IMR-90 (cell line): ENCODE results near the gene NPPC. TPM values are rescaled to one million over a fixed set of nuclear protein-coding genes. Genes with fewer than 3 reads are reported as not detected.

Experiments
- ATAC-seq: fragments of 200-7000 bp; cut with Tn5 transposase; 2 replicates; pipeline ENCODE4 v1.9.1; 2020; ENCODE audit warnings: low read depth, mild to moderate bottlenecking, moderate library complexity
- Bru-seq: library from RNA; stranded (reverse); fragments of 400-500 nt; gene quantifications from one replicate; lab custom pipeline; 2021; lab: Mats Ljungman, UMichigan
- BruChase-seq, 2 experiments: library from RNA; stranded (reverse); fragments of 400-500 nt; gene quantifications; one replicate each; lab custom pipeline; 2021; lab: Mats Ljungman, UMichigan
- BruUV-seq: library from RNA; stranded (reverse); fragments of 400-500 nt; replicated peaks from 2 replicates; lab custom pipeline; 2021; lab: Mats Ljungman, UMichigan
- CTCF ChIA-PET: fragments of 300-600 bp; formaldehyde crosslinking; extraction: SDS; loops from one replicate; lab custom pipeline; 2021; ENCODE audit warnings: antibody characterized with exemption; lab: Yijun Ruan, JAX
- POLR2A ChIA-PET: fragments of 300-600 bp; sonication (Branson Sonifier 250); formaldehyde crosslinking; loops from one replicate; lab custom pipeline; 2022; ENCODE audit warnings: antibody characterized with exemption; ENCODE audit not compliant: unreplicated experiment; lab: Charles Lee
- DNase-seq: peaks from one replicate; pipeline ENCODE4 v3.0.0; 2013
- H2AFZ ChIP-seq: replicated peaks from 2 replicates; pipeline ENCODE3; 2013; ENCODE audit warnings: low read length, mild to moderate bottlenecking; ENCODE audit not compliant: poor library complexity
- H2AK5ac ChIP-seq: 2 replicates; pipeline ENCODE4 v1.6.1; 2013; ENCODE audit warnings: low read depth, low read length, inconsistent platforms
- H2AK9ac ChIP-seq: replicated peaks from 2 replicates; pipeline ENCODE3; 2013; ENCODE audit warnings: mild to moderate bottlenecking, low read depth, low read length, moderate library complexity; ENCODE audit not compliant: poor library complexity
- H2BK120ac ChIP-seq: 2 replicates; pipeline ENCODE4 v1.6.1; 2013; ENCODE audit warnings: low read depth, low read length, inconsistent platforms
- H2BK15ac ChIP-seq: 3 replicates; pipeline ENCODE4 v1.6.1; 2013; ENCODE audit warnings: low read depth, low read length, inconsistent platforms
- H2BK20ac ChIP-seq: 2 replicates; pipeline ENCODE4 v1.6.1; 2013; ENCODE audit warnings: low read depth, mild to moderate bottlenecking, inconsistent platforms, low read length, moderate library complexity
- H2BK5ac ChIP-seq: 2 replicates; pipeline ENCODE4 v1.6.1; 2013; ENCODE audit warnings: mild to moderate bottlenecking, low read depth, low read length, inconsistent platforms; ENCODE audit not compliant: poor library complexity, severe bottlenecking
- H3K14ac ChIP-seq: replicated peaks from 2 replicates; pipeline ENCODE4 v1.6.1; 2013; ENCODE audit warnings: low read depth, low read length, inconsistent platforms
- H3K18ac ChIP-seq: 2 replicates; pipeline ENCODE4 v1.6.1; 2013; ENCODE audit warnings: low read depth, low read length, control low read depth
- H3K23ac ChIP-seq: 2 replicates; pipeline ENCODE4 v1.6.1; 2013; ENCODE audit warnings: low read depth, low read length, inconsistent platforms
- H3K27ac ChIP-seq: 2 replicates; pipeline ENCODE4 v1.5.1; 2013; ENCODE audit warnings: mild to moderate bottlenecking, control low read depth, low read length; ENCODE audit not compliant: insufficient read depth
- H3K27me3 ChIP-seq: 2 replicates; pipeline ENCODE4 v1.6.1; 2013; ENCODE audit warnings: low read length; ENCODE audit not compliant: control insufficient read depth, insufficient read depth
- H3K36me3 ChIP-seq: 2 replicates; pipeline ENCODE4 v1.6.1; 2013; ENCODE audit warnings: low read length, mixed read lengths; ENCODE audit not compliant: control insufficient read depth, insufficient read depth
- H3K4ac ChIP-seq: 2 replicates; pipeline ENCODE4 v1.6.1; 2013; ENCODE audit warnings: low read depth, low read length, inconsistent platforms
- H3K4me1 ChIP-seq: 2 replicates; pipeline ENCODE4 v1.6.1; 2013; ENCODE audit warnings: low read length, mixed read lengths; ENCODE audit not compliant: control insufficient read depth, insufficient read depth
- H3K4me2 ChIP-seq: 2 replicates; pipeline ENCODE4 v1.6.1; 2013; ENCODE audit warnings: low read depth, mild to moderate bottlenecking, control low read depth, low read length, moderate library complexity
- H3K4me3 ChIP-seq: 2 replicates; pipeline ENCODE4 v1.5.1; 2013; ENCODE audit warnings: low read depth, mild to moderate bottlenecking, control low read depth, low read length, moderate library complexity; ENCODE audit not compliant: insufficient read depth
- H3K56ac ChIP-seq: 2 replicates; pipeline ENCODE4 v1.6.1; 2013; ENCODE audit warnings: low read length, inconsistent platforms; ENCODE audit not compliant: insufficient read depth; ENCODE audit errors: extremely low read depth
- H3K79me1 ChIP-seq, 2 experiments: 2 replicates each; pipeline ENCODE4 v1.6.1; 2013; ENCODE audit warnings: low read length in 2 of 2, inconsistent platforms in 1 of 2, low read depth in 1 of 2
- H3K9ac ChIP-seq: 2 replicates; pipeline ENCODE4 v1.6.1; 2013; ENCODE audit warnings: low read depth, low read length, control low read depth
- H3K9me1 ChIP-seq: 2 replicates; pipeline ENCODE4 v1.6.1; 2013; ENCODE audit warnings: low read length, inconsistent platforms; ENCODE audit not compliant: insufficient read depth
- H3K9me3 ChIP-seq: 2 replicates; pipeline ENCODE4 v1.6.1; 2013; ENCODE audit warnings: low read length; ENCODE audit not compliant: control insufficient read depth, insufficient read depth
- H4K20me1 ChIP-seq: 2 replicates; pipeline ENCODE4 v1.6.1; 2013; ENCODE audit warnings: low read length, inconsistent platforms; ENCODE audit not compliant: insufficient read depth
- H4K5ac ChIP-seq: 2 replicates; pipeline ENCODE4 v1.6.1; 2013; ENCODE audit warnings: mild to moderate bottlenecking, low read depth, low read length, control low read depth
- H4K8ac ChIP-seq, 2 experiments: 2 replicates each; pipeline ENCODE4 v1.6.1; 2013; ENCODE audit warnings: low read depth in 2 of 2, low read length in 2 of 2, control low read depth in 1 of 2, inconsistent platforms in 1 of 2
- H4K91ac ChIP-seq: 2 replicates; pipeline ENCODE4 v1.6.1; 2013; ENCODE audit warnings: low read depth, low read length, inconsistent platforms; ENCODE audit not compliant: insufficient read depth
- CEBPB ChIP-seq: IDR thresholded peaks from 2 replicates; pipeline ENCODE4 v1.6.1; 2012; ENCODE audit warnings: low read depth, low read length, improper control_type of control experiment
- CHD1 ChIP-seq: IDR thresholded peaks from 2 replicates; pipeline ENCODE4 v1.6.1; 2012; ENCODE audit warnings: low read depth, low read length, improper control_type of control experiment
- ELK1 ChIP-seq: fragments of 150-350 bp; IDR thresholded peaks from 2 replicates; pipeline ENCODE4 v1.6.1; 2016; ENCODE audit warnings: low read depth, mild to moderate bottlenecking, low read length, moderate library complexity, borderline replicate concordance
- MAFK ChIP-seq: IDR thresholded peaks from 2 replicates; pipeline ENCODE4 v1.6.1; 2012; ENCODE audit warnings: low read depth, low read length, improper control_type of control experiment
- MAZ ChIP-seq: IDR thresholded peaks from 2 replicates; pipeline ENCODE4 v1.6.1; 2012; ENCODE audit warnings: low read depth, mild to moderate bottlenecking, low read length, improper control_type of control experiment, moderate library complexity, borderline replicate concordance
- MXI1 ChIP-seq: IDR thresholded peaks from 2 replicates; pipeline ENCODE4 v1.6.1; 2012; ENCODE audit warnings: low read depth, mild to moderate bottlenecking, low read length, moderate library complexity, borderline replicate concordance
- NFE2L2 ChIP-seq: fragments of 150-350 bp; IDR thresholded peaks from 2 replicates; pipeline ENCODE4 v1.6.1; 2016; ENCODE audit warnings: low read depth, mild to moderate bottlenecking, low read length
- RAD21 ChIP-seq: IDR thresholded peaks from 2 replicates; pipeline ENCODE4 v1.6.1; 2012; ENCODE audit warnings: low read length, improper control_type of control experiment
- RCOR1 ChIP-seq: IDR thresholded peaks from 2 replicates; pipeline ENCODE4 v1.6.1; 2012; ENCODE audit warnings: mild to moderate bottlenecking, low read length, improper control_type of control experiment; ENCODE audit not compliant: insufficient replicate concordance
- RFX5 ChIP-seq: IDR thresholded peaks from 2 replicates; pipeline ENCODE4 v1.8.0; 2012; ENCODE audit warnings: low read depth, mild to moderate bottlenecking, low read length, moderate library complexity
- SMC3 ChIP-seq: fragments of 150-350 bp; IDR thresholded peaks from 2 replicates; pipeline ENCODE4 v1.6.1; 2016; ENCODE audit warnings: low read depth, mild to moderate bottlenecking, antibody characterized with exemption, low read length, moderate library complexity
- WGBS, 2 experiments: methylation state at CpG; one replicate each; pipeline versions ENCODE4 v1.1.5 to v1.1.7; 2013; ENCODE audit warnings: missing lambda C conversion rate in 2 of 2; ENCODE audit not compliant: insufficient read length in 1 of 2; ENCODE audit errors: extremely low coverage in 2 of 2; 5-methylcytosine and 5-hydroxymethylcytosine counted together
- dilution Hi-C: fragments of 300-500 bp; cut with HindIII; formaldehyde crosslinking; loops from one replicate; pipeline ENCODE4 v1.14.3; 2018; ENCODE audit warnings: low sequenced_read_pairs; ENCODE audit not compliant: unreplicated experiment
- in situ Hi-C: fragments of 300-500 bp; cut with MboI; formaldehyde crosslinking; loops from 3 replicates; pipeline ENCODE4 v1.14.3; 2019; ENCODE audit warnings: low sequenced_read_pairs, inconsistent platforms, mixed read lengths
- intact Hi-C: fragments of 100-400 bp; cut with micrococcal nuclease; formaldehyde crosslinking; loops from 2 replicates; pipeline ENCODE4 v1.10.0; 2022
- long read RNA-seq: library from polyadenylated mRNA; unstranded; transcript quantifications from one replicate; pipeline ENCODE4 v2.0.0, GENCODE V29; 2021; ENCODE audit not compliant: unreplicated experiment
- polyA plus RNA-seq, 3 experiments: library from polyadenylated mRNA; depleted of rRNA; stranded (reverse); fragments of >200 nt; gene quantifications; 2 replicates each; pipeline ENCODE4 v1.2.3, GENCODE V29; 2012; ENCODE audit warnings: low replicate concordance in 1 of 3
- total RNA-seq: library from RNA; depleted of rRNA; stranded (reverse); fragments of >200 nt; gene quantifications from 2 replicates; pipeline ENCODE4 v1.2.3, GENCODE V29; 2012; rRNA removed
- TF ChIP-seq, protein P1 (sequence below): fragments of 150-350 bp; IDR thresholded peaks from 2 replicates; pipeline ENCODE4 v1.6.1; 2017; ENCODE audit warnings: mild to moderate bottlenecking, antibody characterized with exemption, low read length, low read depth
- TF ChIP-seq, protein P2 (sequence below): conservative IDR thresholded peaks from 2 replicates; pipeline ENCODE4 v1.5.1; 2012; ENCODE audit warnings: mild to moderate bottlenecking, low read depth, low read length, improper control_type of control experiment

NPPC gene, protein sequence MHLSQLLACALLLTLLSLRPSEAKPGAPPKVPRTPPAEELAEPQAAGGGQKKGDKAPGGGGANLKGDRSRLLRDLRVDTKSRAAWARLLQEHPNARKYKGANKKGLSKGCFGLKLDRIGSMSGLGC
- total RNA-seq: 0.28 and 0.36 TPM in 2 replicates
- 0.22 and 0.55 TPM in 2 replicates for polyA plus RNA-seq (2012; rRNA removed)
- polyA plus RNA-seq (2012; cell fraction: cytosol; rRNA removed): 0.24 and 0.70 TPM in 2 replicates
- polyA plus RNA-seq (2012; cell fraction: nucleus; rRNA removed; ENCODE audit: low replicate concordance): 0.22 and 0.58 TPM in 2 replicates
- not detected for Bru-seq, nascent RNA
- not detected for BruChase-seq, experiment 1, labeled RNA remaining after a 6-hour chase
- not detected for BruChase-seq, experiment 2, labeled RNA remaining after a 2-hour chase
- long read RNA-seq: 0 reads

GRCh38 chr2:231926180-231926741, at the start of gene NPPC:
Gene NPPC (minus strand): TSS chr2:231926396. CDS start chr2:231926249, 147 bp downstream.
- no peak within 1 kb of the TSS for H2BK15ac ChIP-seq
- no peak within 1 kb of the TSS for H4K91ac ChIP-seq
- H4K5ac ChIP-seq: no peak within 1 kb of the TSS
- in situ Hi-C loops: no loop called here
- dilution Hi-C loops: no loop called here
- 4% methylated on average over 5 of the region's 54 CpGs; no CpG with 5 or more reads in 1 of the 2 experiments for WGBS, 2 experiments
- no peak within 1 kb of the TSS for H4K8ac ChIP-seq
- no peaks in the 10 kb centered on the region for H3K9me1 ChIP-seq
- H3K27me3 ChIP-seq: peaks cover 72% of the 10 kb centered on the region
- peak; percentile 54 for DNase-seq
- 0 out of 2 replicates have a peak, but pooled peaks cover 3% of the 10 kb centered on the region for H4K20me1 ChIP-seq
- H3K14ac ChIP-seq: no peak within 1 kb of the TSS
- no TSS peak for BruUV-seq
- no peaks in the 10 kb centered on the region for H3K79me1 ChIP-seq
- H3K9ac ChIP-seq: no peak within 1 kb of the TSS
- H3K36me3 ChIP-seq: no peaks in the 10 kb centered on the region
- H3K23ac ChIP-seq: no peak within 1 kb of the TSS
- H2BK20ac ChIP-seq: no peak within 1 kb of the TSS
- H3K56ac ChIP-seq: no peak within 1 kb of the TSS
- peaks cover 5% of the 10 kb centered on the region for H3K4me1 ChIP-seq
- intact Hi-C loops: no loop called here
- peak within 1 kb of the TSS; percentile 41 for H3K4me3 ChIP-seq
- peak within 1 kb of the TSS; percentile 94 for H3K4me2 ChIP-seq
- no peaks in the 10 kb centered on the region for H3K9me3 ChIP-seq
- H2BK5ac ChIP-seq: no peak within 1 kb of the TSS
- no peak within 1 kb of the TSS for H3K27ac ChIP-seq
- peak within 1 kb of the TSS; percentile 2 for H2AK9ac ChIP-seq
- POLR2A ChIA-PET: no interaction called here
- H3K18ac ChIP-seq: no peak within 1 kb of the TSS
- no peak within 1 kb of the TSS for H2BK120ac ChIP-seq
- peak; percentile 77 for ATAC-seq
- H2AK5ac ChIP-seq: no peak within 1 kb of the TSS
- no peak within 1 kb of the TSS for H3K4ac ChIP-seq
- CTCF ChIA-PET: interaction anchor here (1.2 to 3.7 kb wide), 2 partner anchors 11 to 215 kb away, joined by 3 to 34 read pairs; no protein-coding TSS in a partner anchor
- peak within 1 kb of the TSS; percentile 92 for H2AFZ ChIP-seq
- TF ChIP-seq, protein P1, sequence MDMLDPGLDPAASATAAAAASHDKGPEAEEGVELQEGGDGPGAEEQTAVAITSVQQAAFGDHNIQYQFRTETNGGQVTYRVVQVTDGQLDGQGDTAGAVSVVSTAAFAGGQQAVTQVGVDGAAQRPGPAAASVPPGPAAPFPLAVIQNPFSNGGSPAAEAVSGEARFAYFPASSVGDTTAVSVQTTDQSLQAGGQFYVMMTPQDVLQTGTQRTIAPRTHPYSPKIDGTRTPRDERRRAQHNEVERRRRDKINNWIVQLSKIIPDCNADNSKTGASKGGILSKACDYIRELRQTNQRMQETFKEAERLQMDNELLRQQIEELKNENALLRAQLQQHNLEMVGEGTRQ: no peak
- TF ChIP-seq, protein P2, sequence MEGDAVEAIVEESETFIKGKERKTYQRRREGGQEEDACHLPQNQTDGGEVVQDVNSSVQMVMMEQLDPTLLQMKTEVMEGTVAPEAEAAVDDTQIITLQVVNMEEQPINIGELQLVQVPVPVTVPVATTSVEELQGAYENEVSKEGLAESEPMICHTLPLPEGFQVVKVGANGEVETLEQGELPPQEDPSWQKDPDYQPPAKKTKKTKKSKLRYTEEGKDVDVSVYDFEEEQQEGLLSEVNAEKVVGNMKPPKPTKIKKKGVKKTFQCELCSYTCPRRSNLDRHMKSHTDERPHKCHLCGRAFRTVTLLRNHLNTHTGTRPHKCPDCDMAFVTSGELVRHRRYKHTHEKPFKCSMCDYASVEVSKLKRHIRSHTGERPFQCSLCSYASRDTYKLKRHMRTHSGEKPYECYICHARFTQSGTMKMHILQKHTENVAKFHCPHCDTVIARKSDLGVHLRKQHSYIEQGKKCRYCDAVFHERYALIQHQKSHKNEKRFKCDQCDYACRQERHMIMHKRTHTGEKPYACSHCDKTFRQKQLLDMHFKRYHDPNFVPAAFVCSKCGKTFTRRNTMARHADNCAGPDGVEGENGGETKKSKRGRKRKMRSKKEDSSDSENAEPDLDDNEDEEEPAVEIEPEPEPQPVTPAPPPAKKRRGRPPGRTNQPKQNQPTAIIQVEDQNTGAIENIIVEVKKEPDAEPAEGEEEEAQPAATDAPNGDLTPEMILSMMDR: peak; percentile 52
- TF ChIP-seq MXI1 (no peak), ELK1 (no peak), SMC3 (peak; percentile 32; the same call in 1 of the 2 replicates), CHD1 (no peak), CEBPB (no peak), RFX5 (no peak), NFE2L2 (no peak), RAD21 (peak; percentile 57), MAFK (no peak), MAZ (peak; percentile 11; the same call in 1 of the 2 replicates), RCOR1 (no peak)
